Left lung (tissue), 10 donors: ENCODE data around the gene DTNBP1. TPM values are rescaled to one million over a fixed set of nuclear protein-coding genes. Genes with fewer than 3 reads are reported as not detected.

Experiments used
- ATAC-seq: fragments of 200-7000 bp; cut with Tn5 transposase; one replicate; pipeline ENCODE4 v1.9.1; 2020; ENCODE audit warnings: moderate library complexity
- DNase-seq, 4 donors: peaks; one replicate each; pipeline ENCODE4 v3.0.0-alpha.2; 2013 to 2020
- H3K27ac ChIP-seq, 2 donors: fragments of 200-600 bp; sonication (generic) in 1 of 2; one replicate each; pipeline versions ENCODE4 v1.5.0 to v1.8.0; 2020 to 2021
- H3K27me3 ChIP-seq, 2 donors: fragments of 200-600 bp; sonication (generic) in 1 of 2; one replicate each; pipeline versions ENCODE4 v1.5.0 to v1.8.0; 2020 to 2021
- H3K36me3 ChIP-seq, 2 donors: fragments of 200-600 bp; sonication (generic) in 1 of 2; one replicate each; pipeline versions ENCODE4 v1.5.0 to v1.8.0; 2020 to 2021
- H3K4me1 ChIP-seq, 2 donors: fragments of 200-600 bp; one replicate each; pipeline ENCODE4 v1.8.0; 2021
- H3K4me3 ChIP-seq, 2 donors: fragments of 200-600 bp; sonication (generic) in 1 of 2; one replicate each; pipeline versions ENCODE4 v1.5.0 to v1.8.0; 2020 to 2021; ENCODE audit warnings: mild to moderate bottlenecking in 1 of 2
- H3K9me3 ChIP-seq, 2 donors: fragments of 200-600 bp; sonication (generic) in 1 of 2; one replicate each; pipeline versions ENCODE4 v1.5.0 to v1.8.0; 2020 to 2021
- intact Hi-C, 2 donors: fragments of 100-400 bp; cut with DNase I; formaldehyde crosslinking; loops; one replicate each; pipeline versions ENCODE4 v1.11.2 to v1.14.2; 2022
- polyA plus RNA-seq, 6 donors: library from polyadenylated mRNA; unstranded; fragments of 120-200 nt; gene quantifications; one replicate each; pipeline ENCODE4 v1.2.1, GENCODE V29; 2013; ENCODE audit not compliant: insufficient read length in 6 of 6
- total RNA-seq, 2 donors: library from RNA; stranded (reverse); fragmentation: NEBNext Ultra II Directional; extraction: Animal tissue kit (Norgen Biotek cat#: 25700); gene quantifications; one replicate each; pipeline ENCODE4 v1.2.1, GENCODE V29; 2021
- TF ChIP-seq, protein P1 (sequence below), 2 donors: fragments of 200-600 bp; sonication (generic) in 1 of 2; IDR thresholded peaks; one replicate each; pipeline versions ENCODE4 v1.5.0 to v1.8.0; 2021; ENCODE audit warnings: antibody characterized with exemption in 2 of 2
- donor health status: DM: no; HTN: yes; CAD: no.
- donor health status: DM: no; HTN: no; CAD: no.

Gene DTNBP1
- total and polyA plus RNA-seq, 8 donors: 15.3 to 18.5 (median 16.2) TPM

DNA sequence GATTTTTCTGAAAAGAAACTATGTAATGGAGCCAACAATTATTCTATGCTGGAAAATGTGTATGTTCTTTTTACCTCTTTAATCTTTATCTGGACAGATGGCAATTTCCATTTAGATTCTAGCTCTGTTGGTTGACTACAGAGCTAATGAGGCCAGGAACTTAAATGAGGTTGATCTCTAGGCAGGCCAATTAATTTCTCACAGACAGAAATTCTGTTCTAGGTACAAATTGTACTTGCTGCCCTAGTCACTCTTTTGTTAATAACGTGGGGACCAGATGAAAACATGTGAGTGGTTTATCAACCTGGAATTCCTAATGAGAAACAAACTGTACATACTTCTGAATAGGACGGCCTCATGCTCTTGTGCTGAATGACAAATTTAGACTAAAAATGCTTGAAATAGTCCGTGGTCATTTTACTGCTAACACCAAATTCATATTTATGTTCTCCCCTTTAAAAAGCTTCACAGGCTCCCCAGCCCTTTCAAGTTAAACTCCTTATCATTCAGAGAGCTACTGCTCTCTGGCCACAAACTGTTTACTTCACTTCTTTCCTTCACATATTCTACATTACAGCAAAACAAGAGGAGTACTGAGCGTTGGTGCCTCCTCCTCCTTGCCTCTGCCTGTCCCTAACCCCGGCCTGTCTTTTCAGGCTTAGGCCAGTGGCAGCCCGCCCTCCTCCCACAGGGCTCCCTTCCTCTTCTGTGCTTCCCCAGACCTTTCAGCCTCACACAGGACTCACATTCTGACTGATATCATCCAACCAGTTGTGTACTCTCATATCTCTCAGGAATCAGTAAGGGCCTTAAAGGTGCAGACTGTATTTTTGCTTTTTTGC, 41.4 kb downstream of the DTNBP1 start:
- Histone ChIP-seq H3K4me3 (no peak overlapping the region), H3K4me1 (peaks cover 0 to 36% of the 10 kb centered on the region in 2 donors), H3K27me3 (no peaks in the 10 kb centered on the region), H3K27ac (peak overlapping the region; percentile 34 to 78), H3K36me3 (no peaks in the 10 kb centered on the region), H3K9me3 (no peaks in the 10 kb centered on the region)
- ATAC-seq (peak; percentile 93), DNase-seq (peak in 2 of 4 donors; percentile 73 to 89)
- TF ChIP-seq, protein P1, sequence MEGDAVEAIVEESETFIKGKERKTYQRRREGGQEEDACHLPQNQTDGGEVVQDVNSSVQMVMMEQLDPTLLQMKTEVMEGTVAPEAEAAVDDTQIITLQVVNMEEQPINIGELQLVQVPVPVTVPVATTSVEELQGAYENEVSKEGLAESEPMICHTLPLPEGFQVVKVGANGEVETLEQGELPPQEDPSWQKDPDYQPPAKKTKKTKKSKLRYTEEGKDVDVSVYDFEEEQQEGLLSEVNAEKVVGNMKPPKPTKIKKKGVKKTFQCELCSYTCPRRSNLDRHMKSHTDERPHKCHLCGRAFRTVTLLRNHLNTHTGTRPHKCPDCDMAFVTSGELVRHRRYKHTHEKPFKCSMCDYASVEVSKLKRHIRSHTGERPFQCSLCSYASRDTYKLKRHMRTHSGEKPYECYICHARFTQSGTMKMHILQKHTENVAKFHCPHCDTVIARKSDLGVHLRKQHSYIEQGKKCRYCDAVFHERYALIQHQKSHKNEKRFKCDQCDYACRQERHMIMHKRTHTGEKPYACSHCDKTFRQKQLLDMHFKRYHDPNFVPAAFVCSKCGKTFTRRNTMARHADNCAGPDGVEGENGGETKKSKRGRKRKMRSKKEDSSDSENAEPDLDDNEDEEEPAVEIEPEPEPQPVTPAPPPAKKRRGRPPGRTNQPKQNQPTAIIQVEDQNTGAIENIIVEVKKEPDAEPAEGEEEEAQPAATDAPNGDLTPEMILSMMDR (IDR thresholded peaks at IDR 0.05): no peak
- intact Hi-C loops: no loop called here

DNA sequence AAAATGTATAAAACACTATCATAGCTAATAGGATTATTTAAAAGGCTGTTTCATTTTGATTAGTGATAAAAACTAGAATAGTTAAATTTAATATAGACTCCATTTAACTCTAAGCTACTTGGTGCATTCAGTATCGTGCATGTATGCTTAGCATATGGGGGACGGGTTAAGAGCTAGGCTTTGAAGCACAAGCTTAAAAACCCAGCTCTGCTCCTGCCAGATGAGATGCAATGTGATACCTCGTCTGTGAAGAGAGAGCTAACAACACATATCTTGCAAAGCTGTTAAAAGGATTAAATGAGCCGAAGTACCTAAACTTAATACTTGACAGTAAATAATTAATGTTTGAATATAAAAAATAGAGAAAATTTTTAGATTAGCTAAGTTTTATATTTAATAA, 42.2 kb downstream of the DTNBP1 start:
- Histone ChIP-seq H3K27me3 (no peaks in the 10 kb centered on the region), H3K27ac (no peak overlapping the region), H3K4me3 (no peak overlapping the region), H3K9me3 (no peaks in the 10 kb centered on the region), H3K4me1 (peaks cover 0 to 36% of the 10 kb centered on the region in 2 donors), H3K36me3 (no peaks in the 10 kb centered on the region)
- DNase-seq (no peak), ATAC-seq (no peak)
- TF ChIP-seq, protein P1 (IDR thresholded peaks at IDR 0.05): no peak
- intact Hi-C loops: no loop called here

DNA sequence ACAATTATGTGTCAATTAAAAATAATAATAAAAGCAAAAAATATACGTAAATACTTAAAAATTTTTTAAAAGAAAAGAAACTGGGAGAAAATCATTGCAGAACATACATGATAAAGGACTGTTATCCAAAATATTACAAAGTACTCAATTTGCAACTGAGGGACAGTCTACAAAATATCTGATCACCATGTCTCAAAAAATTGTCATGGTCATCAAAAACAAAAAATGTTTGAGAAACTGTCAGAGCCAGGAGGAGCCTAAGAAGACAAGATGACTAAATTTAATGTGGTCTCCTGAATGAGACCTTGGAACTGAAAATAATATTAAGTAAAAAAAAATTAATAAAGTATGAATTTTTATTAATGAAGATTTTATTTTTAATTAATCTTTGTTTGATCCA, 43.5 kb downstream of the DTNBP1 start:
- intact Hi-C loops: no loop called here
- Histone ChIP-seq H3K9me3 (no peaks in the 10 kb centered on the region), H3K4me3 (no peak overlapping the region), H3K36me3 (peaks cover 0 to 7% of the 10 kb centered on the region in 2 donors), H3K4me1 (peaks cover 0 to 36% of the 10 kb centered on the region in 2 donors), H3K27ac (no peak overlapping the region), H3K27me3 (no peaks in the 10 kb centered on the region)
- DNase-seq: no peak
- no peak for ATAC-seq
- TF ChIP-seq, protein P1 (IDR thresholded peaks at IDR 0.05): no peak

DNA sequence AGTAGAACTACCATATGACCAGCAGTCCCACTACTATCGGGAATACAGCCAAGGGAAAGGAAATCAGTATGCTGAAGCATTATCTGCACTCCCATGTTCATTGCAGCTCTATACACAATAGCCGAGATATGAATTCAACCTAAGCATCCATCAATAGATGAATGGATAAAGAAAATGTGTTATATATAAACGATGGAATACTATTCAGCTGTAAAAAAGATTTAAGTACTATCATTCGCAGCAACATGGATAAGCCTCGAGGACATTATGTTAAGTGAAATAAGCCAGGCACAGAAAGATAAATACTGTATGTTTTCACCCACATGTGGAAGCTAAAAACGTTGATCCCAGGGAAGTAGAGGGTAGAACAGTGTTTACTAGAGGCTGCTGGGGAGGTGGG, 44.1 kb downstream of the DTNBP1 start:
- no peaks in the 10 kb centered on the region for H3K27me3 ChIP-seq
- intact Hi-C loops: no loop called here
- H3K4me3 ChIP-seq: no peak overlapping the region
- ATAC-seq (no peak), DNase-seq (no peak)
- no peak overlapping the region for H3K27ac ChIP-seq
- peaks cover 0 to 10% of the 10 kb centered on the region in 2 donors for H3K36me3 ChIP-seq
- no peaks in the 10 kb centered on the region for H3K9me3 ChIP-seq
- TF ChIP-seq, protein P1 (IDR thresholded peaks at IDR 0.05): no peak
- peaks cover 0 to 33% of the 10 kb centered on the region in 2 donors for H3K4me1 ChIP-seq

DNA sequence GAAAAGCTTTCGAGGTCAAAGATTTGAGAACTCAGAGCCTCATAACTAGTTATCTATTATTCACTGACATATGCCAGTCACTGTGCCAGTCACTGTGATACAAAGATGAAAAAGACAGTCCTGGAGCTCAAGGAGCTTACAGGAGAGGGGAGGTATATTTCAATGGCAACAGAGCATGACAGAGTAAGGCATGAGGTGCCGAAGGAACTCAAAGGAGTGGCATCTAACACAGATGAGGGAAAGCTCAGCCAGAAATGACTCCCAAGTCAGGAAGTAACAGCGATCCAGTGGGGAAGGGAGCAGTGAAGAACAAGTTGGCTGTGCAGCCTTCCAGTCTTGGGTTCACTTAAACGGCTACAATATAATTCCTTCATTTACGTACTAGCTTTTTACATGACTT, 46.6 kb downstream of the DTNBP1 start:
- Histone ChIP-seq H3K27me3 (no peaks in the 10 kb centered on the region), H3K27ac (no peak overlapping the region), H3K9me3 (no peaks in the 10 kb centered on the region), H3K4me1 (peaks cover 0 to 22% of the 10 kb centered on the region in 2 donors), H3K36me3 (peaks cover 0 to 11% of the 10 kb centered on the region in 2 donors), H3K4me3 (no peak overlapping the region)
- ATAC-seq (no peak), DNase-seq (no peak)
- TF ChIP-seq, protein P1 (IDR thresholded peaks at IDR 0.05): no peak
- intact Hi-C loops: no loop called here
